Stimulated activated CD4-positive, alpha-beta T cell treated with anti-CD3 and anti-CD28 coated beads, Interleukin-4, amount 100 ng/mL, for 4 hours (primary cell): ENCODE results near the gene CA6.
"Not testable (repeated sequence)": the region's sequence is repeated elsewhere in the genome, so short reads cannot be mapped to it uniquely, and the experiment has no call there.

Experiments used
- DNase-seq, 2 experiments: peaks; one replicate each; pipeline ENCODE4 v3.0.0-alpha.2; 2020

CA6 gene

GRCh38 chr1:8976338-8976737, 30.7 kb downstream of the CA6 start:
- no peak for DNase-seq

- DNase-seq: no peak
These were observed 31.3 kb downstream of the CA6 start for GRCh38 chr1:8976896-8977450.

GRCh38 chr1:8980656-8981055, 35.0 kb downstream of the CA6 start:
- DNase-seq: no peak

- DNase-seq: no peak
These were observed 35.5 kb downstream of the CA6 start for GRCh38 chr1:8981169-8981568.

- DNase-seq: no peak
These were observed 38.5 kb downstream of the CA6 start for GRCh38 chr1:8984203-8984602.

- DNase-seq: no peak
These were observed 39.3 kb downstream of the CA6 start for GRCh38 chr1:8984990-8985389.

GRCh38 chr1:8985915-8986813, 40.5 kb downstream of the CA6 start:
- no peak for DNase-seq

- DNase-seq: no peak
These were observed 41.1 kb downstream of the CA6 start for GRCh38 chr1:8986814-8987190.

GRCh38 chr1:8987881-8988617, 42.4 kb downstream of the CA6 start:
- peak; percentile 59 to 69 for DNase-seq

- no peak for DNase-seq
These were observed 42.9 kb downstream of the CA6 start for GRCh38 chr1:8988618-8988967.

- no peak for DNase-seq
These were observed 43.4 kb downstream of the CA6 start for GRCh38 chr1:8989061-8989460.

GRCh38 chr1:8989821-8990220, 44.2 kb downstream of the CA6 start:
- DNase-seq: no peak

GRCh38 chr1:8992936-8993687, 47.4 kb downstream of the CA6 start:
- no peak for DNase-seq

GRCh38 chr1:8993962-8994675, 48.5 kb downstream of the CA6 start:
- not testable (repeated sequence) for DNase-seq

- not testable (repeated sequence) for DNase-seq
These were observed 56.0 kb downstream of the CA6 start for GRCh38 chr1:9001534-9002214.

GRCh38 chr1:9002215-9002560, 56.5 kb downstream of the CA6 start:
- DNase-seq: not testable (repeated sequence)

- DNase-seq: no peak
These were observed 58.5 kb downstream of the CA6 start for GRCh38 chr1:9004031-9004699.

GRCh38 chr1:9004700-9005394, 59.2 kb downstream of the CA6 start:
- peak; percentile 73 to 84 for DNase-seq

GRCh38 chr1:9005395-9005708, 59.7 kb downstream of the CA6 start:
- DNase-seq: no peak

- no peak for DNase-seq
These were observed 61.4 kb downstream of the CA6 start for GRCh38 chr1:9006956-9007615.
